Liver (tissue), 9 donors: ENCODE results near the gene DHH. TPM values are rescaled to one million over a fixed set of nuclear protein-coding genes. Genes with fewer than 3 reads are reported as not detected.

Source experiments
- DNase-seq: peaks from one replicate; pipeline ENCODE4 v3.0.0-alpha.2; 2017; ENCODE audit warnings: low spot score
- H3K27ac ChIP-seq, 2 donors: one replicate each; pipeline ENCODE4 v1.7.0; 2013; ENCODE audit warnings: inconsistent platforms in 2 of 2, low read length in 2 of 2, control low read depth in 1 of 2, low read depth in 1 of 2, mild to moderate bottlenecking in 1 of 2
- H3K27me3 ChIP-seq, 4 donors: one replicate each; pipeline versions ENCODE4 v1.6.1 to v1.7.0; 2013; ENCODE audit warnings: low read length in 3 of 4, inconsistent platforms in 1 of 4, mild to moderate bottlenecking in 1 of 4, moderate library complexity in 1 of 4; ENCODE audit not compliant: control insufficient read depth in 4 of 4, insufficient read depth in 4 of 4
- H3K36me3 ChIP-seq, 4 donors: one replicate each; pipeline versions ENCODE4 v1.6.1 to v1.7.0; 2013; ENCODE audit warnings: low read length in 3 of 4, mild to moderate bottlenecking in 3 of 4, low read depth in 1 of 4, moderate library complexity in 1 of 4; ENCODE audit not compliant: control insufficient read depth in 4 of 4, insufficient read depth in 3 of 4
- H3K4me1 ChIP-seq, 4 donors: one replicate each; pipeline versions ENCODE4 v1.6.1 to v1.7.0; 2013; ENCODE audit warnings: low read length in 3 of 4, mild to moderate bottlenecking in 3 of 4, moderate library complexity in 1 of 4; ENCODE audit not compliant: control insufficient read depth in 4 of 4, insufficient read depth in 4 of 4
- H3K4me3 ChIP-seq, 3 donors: one replicate each; pipeline versions ENCODE4 v1.6.1 to v1.7.0; 2013; ENCODE audit warnings: low read length in 3 of 3, control low read depth in 1 of 3, low read depth in 1 of 3, mild to moderate bottlenecking in 1 of 3
- H3K9ac ChIP-seq, 2 donors: one replicate each; pipeline ENCODE4 v1.7.0; 2013; ENCODE audit warnings: low read length in 2 of 2, mild to moderate bottlenecking in 2 of 2, moderate library complexity in 2 of 2, control low read depth in 1 of 2, low read depth in 1 of 2
- H3K9me3 ChIP-seq, 4 donors: one replicate each; pipeline versions ENCODE4 v1.6.1 to v1.7.0; 2013; ENCODE audit warnings: low read length in 3 of 4; ENCODE audit not compliant: control insufficient read depth in 4 of 4
- ATF3 ChIP-seq: IDR thresholded peaks from 2 replicates; pipeline ENCODE4 v1.6.1; 2016; ENCODE audit warnings: antibody characterized with exemption
- CTCF ChIP-seq: fragments of 150-350 bp; IDR thresholded peaks from 2 replicates; pipeline ENCODE4 v1.5.1; 2017; ENCODE audit warnings: improper control_type of control experiment, low read depth, low read length; ENCODE audit not compliant: missing input control
- EGR1 ChIP-seq, 2 donors: IDR thresholded peaks; 2 replicates each; pipeline ENCODE4 v1.6.1; 2016 to 2018; ENCODE audit warnings: antibody characterized with exemption in 2 of 2, low read depth in 2 of 2
- FOXA1 ChIP-seq: IDR thresholded peaks from 2 replicates; pipeline ENCODE4 v1.6.1; 2016; ENCODE audit warnings: antibody characterized with exemption
- FOXA2 ChIP-seq: IDR thresholded peaks from 2 replicates; pipeline ENCODE4 v1.6.1; 2016; ENCODE audit warnings: antibody characterized with exemption
- JUND ChIP-seq, 2 donors: IDR thresholded peaks; 2 replicates each; pipeline ENCODE4 v1.6.1; 2016; ENCODE audit warnings: antibody characterized with exemption in 2 of 2
- MAX ChIP-seq: IDR thresholded peaks from 2 replicates; pipeline ENCODE4 v1.6.1; 2016; ENCODE audit warnings: antibody characterized with exemption
- RAD21 ChIP-seq, 2 donors: IDR thresholded peaks; 2 replicates each; pipeline ENCODE4 v1.6.1; 2016; ENCODE audit warnings: antibody characterized with exemption in 2 of 2, mild to moderate bottlenecking in 2 of 2
- RXRA ChIP-seq, 2 donors: IDR thresholded peaks; 2 replicates each; pipeline ENCODE4 v1.6.1; 2017 to 2018; ENCODE audit warnings: antibody characterized with exemption in 2 of 2, mild to moderate bottlenecking in 1 of 2
- SP1 ChIP-seq: IDR thresholded peaks from 2 replicates; pipeline ENCODE4 v1.6.1; 2018; ENCODE audit warnings: antibody characterized with exemption, mild to moderate bottlenecking
- TAF1 ChIP-seq: conservative IDR thresholded peaks from 2 replicates; pipeline ENCODE4 v1.6.1; 2016; ENCODE audit warnings: antibody characterized with exemption, mild to moderate bottlenecking
- YY1 ChIP-seq: IDR thresholded peaks from 2 replicates; pipeline ENCODE4 v1.6.1; 2016; ENCODE audit warnings: antibody characterized with exemption, mild to moderate bottlenecking
- WGBS: extraction: QIAGEN DNeasy Blood & Tissue Kit; methylation state at CpG from one replicate; pipeline ENCODE4 v1.1.7; 2013; 5-methylcytosine and 5-hydroxymethylcytosine counted together
- polyA plus RNA-seq, 2 donors: library from polyadenylated mRNA; stranded (reverse) in 1 of 2; unstranded in 1 of 2; fragments of 200-250 nt in 1 of 2; fragments of >200 nt in 1 of 2; fragmentation: Nextera tagmentation in 1 of 2; extraction: Ambion mirVana in 1 of 2; gene quantifications; one replicate each; pipeline versions ENCODE4 v1.2.1 to v1.2.3, GENCODE V29; 2013 to 2015
- total RNA-seq, 2 donors: library from RNA; depleted of rRNA; stranded (reverse); fragments of >200 nt; gene quantifications; one replicate each; pipeline ENCODE4 v1.2.3, GENCODE V29; 2014
- TF ChIP-seq, protein P1 (sequence below): IDR thresholded peaks from 2 replicates; pipeline ENCODE4 v1.6.1; 2016; ENCODE audit warnings: antibody characterized with exemption, mild to moderate bottlenecking
- TF ChIP-seq, protein P2 (sequence below): IDR thresholded peaks from 2 replicates; pipeline ENCODE4 v1.6.1; 2016; ENCODE audit warnings: antibody characterized with exemption
- donor health status: healthy.
- donor health status: healthy.
- donor health status: healthy.
- donor health status: healthy.
- donor health status: healthy.

DHH gene
- total and polyA plus RNA-seq, 4 donors = 0.08 to 0.09 (median 0.09) TPM; not detected in 1

DNA sequence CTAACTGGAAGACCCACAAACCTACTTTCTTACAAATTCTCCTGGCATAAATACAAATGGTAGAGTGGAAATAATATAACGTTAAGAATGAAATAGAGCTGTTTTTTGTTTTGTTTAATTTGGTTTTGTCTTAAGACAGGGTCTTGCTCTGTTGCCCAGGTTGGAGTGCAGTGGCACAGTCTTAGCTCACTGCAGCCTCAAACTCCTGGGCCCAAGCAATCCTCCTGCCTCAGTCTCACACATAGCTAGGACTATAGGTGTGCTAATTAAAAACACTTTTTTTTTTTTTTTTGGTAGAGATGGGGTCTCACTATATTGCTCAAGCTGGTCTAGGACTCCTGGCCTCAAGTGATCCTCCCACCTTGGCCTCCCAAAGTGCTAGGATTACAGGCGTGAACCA, 4.1 kb upstream of the DHH start:
- Histone ChIP-seq H3K9me3 (no peaks in the 10 kb centered on the region), H3K27me3 (no peaks in the 10 kb centered on the region), H3K4me1 (peaks cover 0 to 9% (median 6%) of the 10 kb centered on the region in 4 donors), H3K4me3 (no peak overlapping the region), H3K9ac (no peak overlapping the region), H3K36me3 (peaks cover 7 to 51% (median 43%) of the 10 kb centered on the region in 4 donors), H3K27ac (no peak overlapping the region)
- DNase-seq = no peak
- TF ChIP-seq FOXA1 (no peak), FOXA2 (no peak), MAX (no peak), RAD21 (IDR thresholded peaks at IDR 0.05) (no peak)
- WGBS = 94% methylated on average over 2 of the region's 2 CpGs

DNA sequence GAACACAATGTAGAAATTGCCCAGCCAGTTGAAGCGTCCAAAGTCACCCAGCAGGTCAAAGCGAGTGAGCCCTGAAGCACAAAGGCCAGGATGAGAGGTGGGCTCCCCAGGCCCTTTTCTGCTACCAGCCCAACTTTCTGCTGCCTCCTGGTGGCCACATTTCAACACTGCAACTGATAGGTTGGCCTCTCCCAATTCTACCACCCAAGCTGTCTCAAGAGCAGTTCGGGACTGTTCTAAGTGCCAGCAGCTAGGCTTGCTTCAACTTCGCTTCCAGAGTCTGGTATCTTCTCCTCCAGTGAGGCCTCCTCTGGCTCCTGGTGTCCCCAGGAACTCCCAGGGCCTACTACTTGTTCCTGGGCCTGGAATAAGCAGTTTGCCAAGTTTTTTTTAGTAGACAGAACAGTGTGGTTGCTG, 3.4 kb upstream of the DHH start:
- peak; percentile 65 for DNase-seq
- no peak overlapping the region for H3K9ac ChIP-seq
- peaks cover 0 to 10% (median 6%) of the 10 kb centered on the region in 4 donors for H3K4me1 ChIP-seq
- 75% methylated on average over 4 of the region's 4 CpGs for whole genome bisulfite sequencing
- no peak overlapping the region for H3K27ac ChIP-seq
- peaks cover 6 to 49% (median 41%) of the 10 kb centered on the region in 4 donors for H3K36me3 ChIP-seq
- no peak overlapping the region for H3K4me3 ChIP-seq
- peaks cover 0 to 2% (median 0%) of the 10 kb centered on the region in 4 donors for H3K27me3 ChIP-seq
- peak; percentile 72 for TF ChIP-seq CTCF
- peak; percentile 44 to 68 for TF ChIP-seq RAD21 (IDR thresholded peaks at IDR 0.05)
- no peak for TF ChIP-seq FOXA2
- no peaks in the 10 kb centered on the region for H3K9me3 ChIP-seq

DNA sequence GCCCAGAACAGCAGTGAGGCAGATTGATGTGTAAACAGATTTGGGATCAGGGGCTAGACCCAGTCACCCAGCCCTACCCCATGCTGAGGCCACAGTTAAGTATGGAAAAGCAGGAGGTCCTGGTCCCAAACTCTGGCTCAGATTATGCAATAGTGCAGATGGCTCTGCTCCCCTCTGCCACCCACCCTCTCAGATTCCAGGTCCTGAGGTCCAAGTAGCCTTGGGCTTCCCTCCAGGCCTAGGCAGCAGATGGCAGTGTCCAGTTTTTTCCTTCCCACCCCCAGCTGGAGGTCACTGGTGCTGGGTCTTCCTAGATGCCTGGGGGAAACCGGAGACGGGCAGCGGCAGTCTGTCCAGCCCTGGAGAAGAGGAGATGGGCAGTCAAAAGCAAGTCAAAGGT, 2.8 kb upstream of the DHH start:
- H3K9ac ChIP-seq = no peak overlapping the region
- H3K4me3 ChIP-seq = no peak overlapping the region
- H3K4me1 ChIP-seq = peaks cover 2 to 10% (median 8%) of the 10 kb centered on the region in 4 donors
- peaks cover 0 to 2% (median 2%) of the 10 kb centered on the region in 4 donors for H3K27me3 ChIP-seq
- TF ChIP-seq RXRA (IDR thresholded peaks at IDR 0.05) (no peak), MAX (no peak), ATF3 (no peak), TAF1 (no peak), EGR1 (IDR thresholded peaks at IDR 0.05; ENCODE audit: low read depth in 2 of 2) (no peak), RAD21 (IDR thresholded peaks at IDR 0.05) (no peak), CTCF (no peak), FOXA1 (no peak), JUND (IDR thresholded peaks at IDR 0.05) (no peak), SP1 (no peak), YY1 (no peak)
- TF ChIP-seq, protein P1, sequence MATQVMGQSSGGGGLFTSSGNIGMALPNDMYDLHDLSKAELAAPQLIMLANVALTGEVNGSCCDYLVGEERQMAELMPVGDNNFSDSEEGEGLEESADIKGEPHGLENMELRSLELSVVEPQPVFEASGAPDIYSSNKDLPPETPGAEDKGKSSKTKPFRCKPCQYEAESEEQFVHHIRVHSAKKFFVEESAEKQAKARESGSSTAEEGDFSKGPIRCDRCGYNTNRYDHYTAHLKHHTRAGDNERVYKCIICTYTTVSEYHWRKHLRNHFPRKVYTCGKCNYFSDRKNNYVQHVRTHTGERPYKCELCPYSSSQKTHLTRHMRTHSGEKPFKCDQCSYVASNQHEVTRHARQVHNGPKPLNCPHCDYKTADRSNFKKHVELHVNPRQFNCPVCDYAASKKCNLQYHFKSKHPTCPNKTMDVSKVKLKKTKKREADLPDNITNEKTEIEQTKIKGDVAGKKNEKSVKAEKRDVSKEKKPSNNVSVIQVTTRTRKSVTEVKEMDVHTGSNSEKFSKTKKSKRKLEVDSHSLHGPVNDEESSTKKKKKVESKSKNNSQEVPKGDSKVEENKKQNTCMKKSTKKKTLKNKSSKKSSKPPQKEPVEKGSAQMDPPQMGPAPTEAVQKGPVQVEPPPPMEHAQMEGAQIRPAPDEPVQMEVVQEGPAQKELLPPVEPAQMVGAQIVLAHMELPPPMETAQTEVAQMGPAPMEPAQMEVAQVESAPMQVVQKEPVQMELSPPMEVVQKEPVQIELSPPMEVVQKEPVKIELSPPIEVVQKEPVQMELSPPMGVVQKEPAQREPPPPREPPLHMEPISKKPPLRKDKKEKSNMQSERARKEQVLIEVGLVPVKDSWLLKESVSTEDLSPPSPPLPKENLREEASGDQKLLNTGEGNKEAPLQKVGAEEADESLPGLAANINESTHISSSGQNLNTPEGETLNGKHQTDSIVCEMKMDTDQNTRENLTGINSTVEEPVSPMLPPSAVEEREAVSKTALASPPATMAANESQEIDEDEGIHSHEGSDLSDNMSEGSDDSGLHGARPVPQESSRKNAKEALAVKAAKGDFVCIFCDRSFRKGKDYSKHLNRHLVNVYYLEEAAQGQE = no peak
- TF ChIP-seq, protein P2, sequence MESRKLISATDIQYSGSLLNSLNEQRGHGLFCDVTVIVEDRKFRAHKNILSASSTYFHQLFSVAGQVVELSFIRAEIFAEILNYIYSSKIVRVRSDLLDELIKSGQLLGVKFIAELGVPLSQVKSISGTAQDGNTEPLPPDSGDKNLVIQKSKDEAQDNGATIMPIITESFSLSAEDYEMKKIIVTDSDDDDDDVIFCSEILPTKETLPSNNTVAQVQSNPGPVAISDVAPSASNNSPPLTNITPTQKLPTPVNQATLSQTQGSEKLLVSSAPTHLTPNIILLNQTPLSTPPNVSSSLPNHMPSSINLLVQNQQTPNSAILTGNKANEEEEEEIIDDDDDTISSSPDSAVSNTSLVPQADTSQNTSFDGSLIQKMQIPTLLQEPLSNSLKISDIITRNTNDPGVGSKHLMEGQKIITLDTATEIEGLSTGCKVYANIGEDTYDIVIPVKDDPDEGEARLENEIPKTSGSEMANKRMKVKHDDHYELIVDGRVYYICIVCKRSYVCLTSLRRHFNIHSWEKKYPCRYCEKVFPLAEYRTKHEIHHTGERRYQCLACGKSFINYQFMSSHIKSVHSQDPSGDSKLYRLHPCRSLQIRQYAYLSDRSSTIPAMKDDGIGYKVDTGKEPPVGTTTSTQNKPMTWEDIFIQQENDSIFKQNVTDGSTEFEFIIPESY = no peak
- peaks cover 4 to 44% (median 38%) of the 10 kb centered on the region in 4 donors for H3K36me3 ChIP-seq
- no peak overlapping the region for H3K27ac ChIP-seq
- DNase-seq = no peak
- H3K9me3 ChIP-seq = no peaks in the 10 kb centered on the region
- 88% methylated on average over 3 of the region's 3 CpGs for WGBS
